PC-3 (cell line): ENCODE measurements around the gene TPRX1.

Source experiments
- EZH2 ChIP-seq: fragments of 300-600 bp; sonication (generic); IDR thresholded peaks from one replicate; pipeline ENCODE4 v1.6.1; 2017; ENCODE audit warnings: antibody characterized with exemption, mild to moderate bottlenecking, low read length; ENCODE audit not compliant: unreplicated experiment
- TF ChIP-seq, protein P1 (sequence below): fragments of 300-600 bp; sonication (generic); conservative IDR thresholded peaks from 2 replicates; pipeline ENCODE4 v1.5.1; 2017; ENCODE audit warnings: antibody characterized with exemption, low read depth, mild to moderate bottlenecking, low read length

DNA sequence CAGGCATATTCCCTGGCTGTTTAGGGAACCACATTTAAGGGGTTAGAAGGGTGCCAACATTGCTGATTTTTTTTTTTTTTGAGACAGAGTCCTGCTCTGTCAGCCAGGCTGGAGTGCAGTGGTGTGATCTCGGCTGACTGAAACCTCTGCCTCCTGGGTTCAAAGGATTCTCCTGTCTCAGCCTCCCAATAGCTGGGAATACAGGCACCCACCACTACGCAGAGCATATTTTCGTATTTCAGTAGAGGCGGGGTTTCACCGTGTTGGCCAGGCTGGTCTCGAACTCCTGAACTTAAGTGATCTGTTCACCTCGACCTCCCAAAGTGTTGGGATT lies 9.6 kb upstream of the TPRX1 start:
- TF ChIP-seq, protein P1, sequence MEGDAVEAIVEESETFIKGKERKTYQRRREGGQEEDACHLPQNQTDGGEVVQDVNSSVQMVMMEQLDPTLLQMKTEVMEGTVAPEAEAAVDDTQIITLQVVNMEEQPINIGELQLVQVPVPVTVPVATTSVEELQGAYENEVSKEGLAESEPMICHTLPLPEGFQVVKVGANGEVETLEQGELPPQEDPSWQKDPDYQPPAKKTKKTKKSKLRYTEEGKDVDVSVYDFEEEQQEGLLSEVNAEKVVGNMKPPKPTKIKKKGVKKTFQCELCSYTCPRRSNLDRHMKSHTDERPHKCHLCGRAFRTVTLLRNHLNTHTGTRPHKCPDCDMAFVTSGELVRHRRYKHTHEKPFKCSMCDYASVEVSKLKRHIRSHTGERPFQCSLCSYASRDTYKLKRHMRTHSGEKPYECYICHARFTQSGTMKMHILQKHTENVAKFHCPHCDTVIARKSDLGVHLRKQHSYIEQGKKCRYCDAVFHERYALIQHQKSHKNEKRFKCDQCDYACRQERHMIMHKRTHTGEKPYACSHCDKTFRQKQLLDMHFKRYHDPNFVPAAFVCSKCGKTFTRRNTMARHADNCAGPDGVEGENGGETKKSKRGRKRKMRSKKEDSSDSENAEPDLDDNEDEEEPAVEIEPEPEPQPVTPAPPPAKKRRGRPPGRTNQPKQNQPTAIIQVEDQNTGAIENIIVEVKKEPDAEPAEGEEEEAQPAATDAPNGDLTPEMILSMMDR = no peak
- no peak for TF ChIP-seq EZH2
